ENCODE results near the gene SF3B2. TPM values are rescaled to one million over a fixed set of nuclear protein-coding genes. Genes with fewer than 3 reads are reported as not detected.
A peak's percentile ranks its signal among the peaks of the same experiment; 100 is the strongest.

SF3B2 gene
- 181 and 211 TPM in 2 replicates for total RNA-seq

DNA sequence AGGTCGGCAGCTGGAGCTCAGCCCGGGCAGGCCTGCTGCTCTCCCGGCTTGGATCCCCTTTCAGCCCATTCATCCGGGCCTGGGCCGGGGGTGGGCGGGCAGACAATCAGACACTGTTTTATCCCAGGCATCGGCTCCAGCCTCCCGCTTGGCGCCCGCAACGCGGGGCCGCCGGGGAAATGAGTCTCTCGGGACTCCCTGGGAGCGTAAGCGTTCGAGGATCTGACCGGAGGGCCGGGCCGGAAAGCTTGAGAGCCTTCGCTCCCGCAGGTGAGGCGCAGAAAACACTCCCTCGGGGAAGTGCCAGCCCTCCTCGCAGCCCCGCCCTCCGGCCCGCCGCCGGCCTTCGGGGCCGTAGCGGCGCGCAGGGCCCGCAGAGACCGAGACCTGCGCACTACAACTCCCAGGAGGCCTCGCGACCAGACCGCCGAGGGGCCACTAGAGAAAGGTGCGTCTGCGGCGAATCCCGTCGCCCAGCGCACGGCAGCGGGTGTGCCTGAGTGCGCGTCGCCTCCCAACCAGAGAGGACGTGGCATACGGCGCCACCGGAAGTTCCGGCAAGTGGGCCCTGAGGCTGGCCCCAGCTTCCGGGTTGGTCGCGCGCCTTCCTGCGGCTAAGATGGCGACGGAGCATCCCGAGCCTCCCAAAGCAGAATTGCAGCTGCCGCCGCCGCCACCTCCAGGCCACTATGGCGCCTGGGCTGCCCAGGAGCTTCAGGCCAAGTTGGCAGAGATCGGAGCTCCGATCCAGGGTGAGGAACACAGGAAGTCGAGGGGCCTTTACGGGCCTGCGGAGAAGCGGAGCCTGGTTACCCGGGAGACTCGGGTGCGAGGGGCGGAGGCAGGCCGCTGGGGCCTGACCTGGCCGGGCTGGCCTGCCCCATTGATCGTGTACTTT is at the start of gene SF3B2:
TSS of gene SF3B2 (plus strand) at position 599 of the 898 bp plus-strand sequence. CDS start at position 620, 21 bp downstream.
- H3K36me3 ChIP-seq (ENCODE audit: control insufficient read depth, insufficient read depth, low read length), result peaks cover 1% of the 10 kb centered on the region
- peak; percentile 93 for DNase-seq (ENCODE audit: low read depth)
- TF ChIP-seq, protein P1, sequence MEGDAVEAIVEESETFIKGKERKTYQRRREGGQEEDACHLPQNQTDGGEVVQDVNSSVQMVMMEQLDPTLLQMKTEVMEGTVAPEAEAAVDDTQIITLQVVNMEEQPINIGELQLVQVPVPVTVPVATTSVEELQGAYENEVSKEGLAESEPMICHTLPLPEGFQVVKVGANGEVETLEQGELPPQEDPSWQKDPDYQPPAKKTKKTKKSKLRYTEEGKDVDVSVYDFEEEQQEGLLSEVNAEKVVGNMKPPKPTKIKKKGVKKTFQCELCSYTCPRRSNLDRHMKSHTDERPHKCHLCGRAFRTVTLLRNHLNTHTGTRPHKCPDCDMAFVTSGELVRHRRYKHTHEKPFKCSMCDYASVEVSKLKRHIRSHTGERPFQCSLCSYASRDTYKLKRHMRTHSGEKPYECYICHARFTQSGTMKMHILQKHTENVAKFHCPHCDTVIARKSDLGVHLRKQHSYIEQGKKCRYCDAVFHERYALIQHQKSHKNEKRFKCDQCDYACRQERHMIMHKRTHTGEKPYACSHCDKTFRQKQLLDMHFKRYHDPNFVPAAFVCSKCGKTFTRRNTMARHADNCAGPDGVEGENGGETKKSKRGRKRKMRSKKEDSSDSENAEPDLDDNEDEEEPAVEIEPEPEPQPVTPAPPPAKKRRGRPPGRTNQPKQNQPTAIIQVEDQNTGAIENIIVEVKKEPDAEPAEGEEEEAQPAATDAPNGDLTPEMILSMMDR (IDR thresholded peaks at IDR 0.05; ENCODE audit: insufficient read depth, low read length, poor library complexity, severe bottlenecking), result no peak

GRCh38 chr11:66002648-66003225 is 49.4 kb upstream of the SF3B2 start:
- no peaks in the 10 kb centered on the region for H3K27me3 ChIP-seq (ENCODE audit: control insufficient read depth, insufficient read depth, low read length)
- no peak for DNase-seq (ENCODE audit: low read depth)

More for the DNA sequence above, at the start of gene SF3B2:
- H3K4me3 ChIP-seq (ENCODE audit: low read depth, low read length), result peak within 1 kb of the TSS; percentile 68
- no peaks in the 10 kb centered on the region for H3K27me3 ChIP-seq (ENCODE audit: control insufficient read depth, insufficient read depth, low read length)

DNA sequence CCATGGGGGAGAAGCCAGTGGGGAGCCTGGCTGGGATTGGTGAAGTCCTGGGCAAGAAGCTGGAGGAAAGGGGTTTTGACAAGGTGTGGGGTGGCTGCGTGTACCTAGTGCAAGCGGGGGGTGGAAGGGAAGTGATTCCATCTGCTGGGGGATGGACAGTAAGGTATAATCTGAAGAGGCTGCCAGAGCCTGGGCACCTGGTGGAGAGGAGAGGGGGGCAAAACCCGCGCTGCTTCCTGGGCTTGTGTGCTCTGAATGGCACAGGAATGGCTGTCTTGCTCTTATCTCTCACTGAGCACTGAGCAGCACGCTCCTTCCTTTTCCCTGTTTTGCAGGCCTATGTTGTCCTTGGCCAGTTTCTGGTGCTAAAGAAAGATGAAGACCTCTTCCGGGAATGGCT is 48.9 kb upstream of the SF3B2 start:
- no peaks in the 10 kb centered on the region for H3K27me3 ChIP-seq (ENCODE audit: control insufficient read depth, insufficient read depth, low read length)
- peaks cover 4% of the 10 kb centered on the region for H3K36me3 ChIP-seq (ENCODE audit: control insufficient read depth, insufficient read depth, low read length)
- no peak for DNase-seq (ENCODE audit: low read depth)
- TF ChIP-seq, protein P1 (IDR thresholded peaks at IDR 0.05; ENCODE audit: insufficient read depth, low read length, poor library complexity, severe bottlenecking), result no peak
- peak overlapping the region; percentile 94 for H3K4me3 ChIP-seq (ENCODE audit: low read depth, low read length)

More at GRCh38 chr11:66002648-66003225, 49.4 kb upstream of the SF3B2 start:
- Histone ChIP-seq H3K36me3 (ENCODE audit: control insufficient read depth, insufficient read depth, low read length) (peaks cover 6% of the 10 kb centered on the region), H3K4me3 (ENCODE audit: low read depth, low read length) (peak overlapping the region; percentile 94)
- TF ChIP-seq, protein P1 (IDR thresholded peaks at IDR 0.05; ENCODE audit: insufficient read depth, low read length, poor library complexity, severe bottlenecking), result peak; percentile 16

DNA sequence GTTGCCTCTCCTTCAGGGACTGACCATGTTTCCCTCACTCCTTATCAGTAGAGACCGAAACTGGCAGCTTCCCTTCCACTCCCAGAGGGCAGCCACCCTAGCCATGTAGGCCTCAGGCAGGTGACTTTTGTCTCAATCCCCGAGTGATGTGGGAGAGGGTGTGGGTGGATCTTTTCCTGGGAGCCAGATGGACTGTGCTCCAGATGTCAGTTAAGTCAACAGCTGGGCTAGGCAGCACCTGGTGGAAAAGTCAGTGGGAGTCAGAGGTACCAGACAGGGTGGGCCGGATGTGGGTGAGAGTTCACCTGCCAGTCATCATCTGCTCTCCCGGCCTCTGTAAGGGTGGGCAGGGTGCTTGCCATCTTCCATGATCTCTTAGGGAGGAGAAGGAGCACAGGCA is 48.0 kb upstream of the SF3B2 start:
- Histone ChIP-seq H3K4me3 (ENCODE audit: low read depth, low read length) (no peak overlapping the region), H3K27me3 (ENCODE audit: control insufficient read depth, insufficient read depth, low read length) (no peaks in the 10 kb centered on the region), H3K36me3 (ENCODE audit: control insufficient read depth, insufficient read depth, low read length) (no peaks in the 10 kb centered on the region)
- no peak for DNase-seq (ENCODE audit: low read depth)
- TF ChIP-seq, protein P1 (IDR thresholded peaks at IDR 0.05; ENCODE audit: insufficient read depth, low read length, poor library complexity, severe bottlenecking), result no peak

- TF ChIP-seq, protein P1 (IDR thresholded peaks at IDR 0.05; ENCODE audit: insufficient read depth, low read length, poor library complexity, severe bottlenecking), result no peak
- no peak for DNase-seq (ENCODE audit: low read depth)
- no peaks in the 10 kb centered on the region for H3K36me3 ChIP-seq (ENCODE audit: control insufficient read depth, insufficient read depth, low read length)
- no peak overlapping the region for H3K4me3 ChIP-seq (ENCODE audit: low read depth, low read length)
- no peaks in the 10 kb centered on the region for H3K27me3 ChIP-seq (ENCODE audit: control insufficient read depth, insufficient read depth, low read length)
Observed at GRCh38 chr11:66006134-66006890, 45.9 kb upstream of the SF3B2 start.

Data from kidney epithelial cell (primary cell).